Measurements from ENCODE around the gene ATXN2L. TPM values are rescaled to one million over a fixed set of nuclear protein-coding genes. Genes with fewer than 3 reads are reported as not detected.
"Not testable (repeated sequence)": the region's sequence is repeated elsewhere in the genome, so short reads cannot be mapped to it uniquely, and the experiment has no call there.

ATXN2L gene
- total and polyA plus RNA-seq, 9 donors = 27.1 to 107 (median 85.5) TPM

DNA sequence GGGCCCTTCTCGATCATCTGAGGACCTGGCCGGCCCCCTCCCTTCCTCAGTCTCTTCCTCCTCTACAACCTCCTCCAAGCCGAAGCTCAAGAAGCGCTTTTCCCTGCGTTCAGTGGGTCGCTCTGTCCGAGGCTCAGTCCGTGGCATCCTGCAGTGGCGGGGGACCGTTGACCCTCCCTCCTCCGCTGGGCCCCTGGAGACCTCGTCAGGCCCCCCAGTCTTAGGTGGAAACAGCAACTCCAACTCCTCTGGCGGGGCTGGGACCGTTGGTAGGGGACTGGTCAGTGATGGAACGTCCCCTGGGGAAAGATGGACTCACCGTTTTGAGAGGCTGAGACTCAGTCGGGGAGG lies 43.6 kb downstream of the ATXN2L start:
- Histone ChIP-seq H3K27ac (ENCODE audit: low read length) (no peak overlapping the region), H3K4me3 (ENCODE audit: low read length) (no peak overlapping the region), H3K9me3 (replicated peaks; ENCODE audit: control insufficient read depth, low read depth, low read length) (no peaks in the 10 kb centered on the region), H3K36me3 (ENCODE audit: control insufficient read depth, insufficient read depth, low read length) (peaks cover 52% of the 10 kb centered on the region), H3K4me1 (ENCODE audit: control insufficient read depth, insufficient read depth, low read length) (peaks cover 20% of the 10 kb centered on the region), H3K27me3 (ENCODE audit: control insufficient read depth, insufficient read depth, low read length) (no peaks in the 10 kb centered on the region)
- no peak for DNase-seq
- WGBS (ENCODE audit: insufficient coverage) = 80% methylated on average over 14 of the region's 17 CpGs

GRCh38 chr16:28867241-28867640 lies 44.4 kb downstream of the ATXN2L start:
- Histone ChIP-seq H3K36me3 (ENCODE audit: control insufficient read depth, insufficient read depth, low read length) (peaks cover 60% of the 10 kb centered on the region), H3K4me3 (ENCODE audit: low read length) (no peak overlapping the region), H3K27me3 (ENCODE audit: control insufficient read depth, insufficient read depth, low read length) (no peaks in the 10 kb centered on the region), H3K9me3 (replicated peaks; ENCODE audit: control insufficient read depth, low read depth, low read length) (no peaks in the 10 kb centered on the region), H3K4me1 (ENCODE audit: control insufficient read depth, insufficient read depth, low read length) (peaks cover 20% of the 10 kb centered on the region), H3K27ac (ENCODE audit: low read length) (no peak overlapping the region)
- DNase-seq = no peak
- 96% methylated on average over 7 of the region's 13 CpGs for WGBS (ENCODE audit: insufficient coverage)

GRCh38 chr16:28867646-28868045 lies 44.8 kb downstream of the ATXN2L start:
- H3K27me3 ChIP-seq (ENCODE audit: control insufficient read depth, insufficient read depth, low read length); H3K4me3 ChIP-seq (ENCODE audit: low read length); H3K27ac ChIP-seq (ENCODE audit: low read length); DNase-seq; H3K9me3 ChIP-seq (replicated peaks; ENCODE audit: control insufficient read depth, low read depth, low read length): not testable (repeated sequence)
- WGBS (ENCODE audit: insufficient coverage) = 92% methylated on average over 3 of the region's 9 CpGs
- Histone ChIP-seq H3K4me1 (ENCODE audit: control insufficient read depth, insufficient read depth, low read length) (peaks cover 18% of the 10 kb centered on the region), H3K36me3 (ENCODE audit: control insufficient read depth, insufficient read depth, low read length) (peaks cover 64% of the 10 kb centered on the region)

DNA sequence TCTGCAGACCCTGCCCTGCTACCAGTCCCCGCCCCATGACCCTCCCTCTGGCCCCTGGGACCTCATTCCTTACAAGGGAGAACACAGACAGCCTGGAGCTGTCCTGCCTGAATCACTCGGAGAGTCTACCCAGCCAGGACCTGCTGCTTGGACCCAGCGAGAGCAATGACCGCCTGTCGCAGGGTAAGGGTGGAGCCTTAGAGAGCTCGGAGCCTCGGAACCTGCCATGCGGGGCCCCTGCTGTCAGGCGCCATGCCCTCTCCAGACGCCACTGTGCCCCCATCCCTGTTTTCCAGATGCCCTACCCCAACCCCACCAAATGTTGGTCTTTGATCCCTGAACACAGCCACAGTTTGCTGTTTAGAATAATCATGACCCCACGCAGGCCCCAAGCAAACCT lies 46.4 kb downstream of the ATXN2L start:
- H3K36me3 ChIP-seq (ENCODE audit: control insufficient read depth, insufficient read depth, low read length) = peaks cover 79% of the 10 kb centered on the region
- no peaks in the 10 kb centered on the region for H3K9me3 ChIP-seq (replicated peaks; ENCODE audit: control insufficient read depth, low read depth, low read length)
- no peak for DNase-seq
- H3K4me1 ChIP-seq (ENCODE audit: control insufficient read depth, insufficient read depth, low read length) = peaks cover 18% of the 10 kb centered on the region
- H3K27ac ChIP-seq (ENCODE audit: low read length) = no peak overlapping the region
- H3K4me3 ChIP-seq (ENCODE audit: low read length) = no peak overlapping the region
- no peaks in the 10 kb centered on the region for H3K27me3 ChIP-seq (ENCODE audit: control insufficient read depth, insufficient read depth, low read length)
- 92% methylated on average over 10 of the region's 11 CpGs for WGBS (ENCODE audit: insufficient coverage)

- Histone ChIP-seq H3K36me3 (ENCODE audit: control insufficient read depth, insufficient read depth, low read length) (peaks cover 61% of the 10 kb centered on the region), H3K9me3 (replicated peaks; ENCODE audit: control insufficient read depth, low read depth, low read length) (no peaks in the 10 kb centered on the region), H3K4me3 (ENCODE audit: low read length) (no peak overlapping the region), H3K27ac (ENCODE audit: low read length) (no peak overlapping the region), H3K27me3 (ENCODE audit: control insufficient read depth, insufficient read depth, low read length) (no peaks in the 10 kb centered on the region), H3K4me1 (ENCODE audit: control insufficient read depth, insufficient read depth, low read length) (peaks cover 38% of the 10 kb centered on the region)
- WGBS (ENCODE audit: insufficient coverage) = 87% methylated on average over 6 of the region's 15 CpGs
- no peak for DNase-seq
These were observed 50.2 kb downstream of the ATXN2L start for GRCh38 chr16:28872952-28873351.

GRCh38 chr16:28873543-28874201 lies 50.9 kb downstream of the ATXN2L start:
- Histone ChIP-seq H3K4me1 (ENCODE audit: control insufficient read depth, insufficient read depth, low read length) (peaks cover 38% of the 10 kb centered on the region), H3K27me3 (ENCODE audit: control insufficient read depth, insufficient read depth, low read length) (no peaks in the 10 kb centered on the region), H3K4me3 (ENCODE audit: low read length) (no peak overlapping the region), H3K36me3 (ENCODE audit: control insufficient read depth, insufficient read depth, low read length) (peaks cover 59% of the 10 kb centered on the region), H3K27ac (ENCODE audit: low read length) (no peak overlapping the region), H3K9me3 (replicated peaks; ENCODE audit: control insufficient read depth, low read depth, low read length) (no peaks in the 10 kb centered on the region)
- 88% methylated on average over 8 of the region's 18 CpGs for WGBS (ENCODE audit: insufficient coverage)
- DNase-seq = no peak

GRCh38 chr16:28874406-28874805 lies 51.6 kb downstream of the ATXN2L start:
- Histone ChIP-seq H3K27ac (ENCODE audit: low read length) (peak overlapping the region; percentile 7), H3K4me1 (ENCODE audit: control insufficient read depth, insufficient read depth, low read length) (peaks cover 43% of the 10 kb centered on the region), H3K27me3 (ENCODE audit: control insufficient read depth, insufficient read depth, low read length) (no peaks in the 10 kb centered on the region), H3K4me3 (ENCODE audit: low read length) (no peak overlapping the region), H3K9me3 (replicated peaks; ENCODE audit: control insufficient read depth, low read depth, low read length) (no peaks in the 10 kb centered on the region), H3K36me3 (ENCODE audit: control insufficient read depth, insufficient read depth, low read length) (peaks cover 52% of the 10 kb centered on the region)
- no peak for DNase-seq
- 95% methylated on average over 6 of the region's 6 CpGs for WGBS (ENCODE audit: insufficient coverage)

- peak overlapping the region; percentile 94 for H3K27ac ChIP-seq (ENCODE audit: low read length)
- peaks cover 42% of the 10 kb centered on the region for H3K36me3 ChIP-seq (ENCODE audit: control insufficient read depth, insufficient read depth, low read length)
- H3K27me3 ChIP-seq (ENCODE audit: control insufficient read depth, insufficient read depth, low read length) = peaks cover under 1% of the 10 kb centered on the region
- peak overlapping the region; percentile 17 for H3K4me3 ChIP-seq (ENCODE audit: low read length)
- peak; percentile 88 for DNase-seq
- WGBS (ENCODE audit: insufficient coverage) = 56% methylated on average over 4 of the region's 13 CpGs
- H3K4me1 ChIP-seq (ENCODE audit: control insufficient read depth, insufficient read depth, low read length) = peaks cover 49% of the 10 kb centered on the region
- H3K9me3 ChIP-seq (replicated peaks; ENCODE audit: control insufficient read depth, low read depth, low read length) = no peaks in the 10 kb centered on the region
These were observed 52.6 kb downstream of the ATXN2L start for GRCh38 chr16:28875134-28876018.

DNA sequence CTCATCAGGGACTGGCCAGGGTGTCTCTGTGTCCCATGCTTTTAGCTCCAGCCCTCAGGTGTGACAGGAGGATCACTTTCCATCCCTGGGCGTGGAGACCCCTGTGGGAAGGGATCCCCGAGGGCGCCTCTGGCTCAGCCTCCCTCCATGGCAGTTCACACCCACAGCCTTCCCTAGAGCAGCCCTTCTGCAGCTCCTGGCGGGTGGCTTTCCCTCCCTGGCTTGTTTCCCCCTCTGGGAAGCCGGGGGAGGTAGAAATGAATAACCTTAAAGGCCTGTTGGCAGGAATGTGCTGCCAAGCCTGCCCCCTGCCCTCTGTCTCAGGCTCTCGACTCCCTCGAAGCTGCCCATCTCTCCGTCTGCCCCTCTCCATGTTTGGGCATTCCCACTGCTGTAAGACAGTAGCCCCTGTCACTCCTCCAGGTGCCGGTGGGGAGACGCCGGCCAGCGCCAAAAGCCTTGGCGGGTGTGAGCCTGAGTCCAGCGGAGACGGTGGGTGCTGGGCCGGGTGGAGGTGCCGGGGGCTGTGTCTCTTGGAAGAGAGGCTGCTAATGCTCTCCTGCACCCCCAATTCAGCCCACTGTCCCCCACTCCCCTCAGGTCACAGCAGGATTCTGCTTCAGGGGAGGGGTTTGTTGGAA lies 53.3 kb downstream of the ATXN2L start:
- H3K4me3 ChIP-seq (ENCODE audit: low read length) = peak overlapping the region; percentile 12
- 45% methylated on average over 6 of the region's 17 CpGs for WGBS (ENCODE audit: insufficient coverage)

More for the DNA sequence above, 53.3 kb downstream of the ATXN2L start:
- no peaks in the 10 kb centered on the region for H3K9me3 ChIP-seq (replicated peaks; ENCODE audit: control insufficient read depth, low read depth, low read length)
- no peak for DNase-seq
- peak overlapping the region; percentile 94 for H3K27ac ChIP-seq (ENCODE audit: low read length)
- peaks cover 42% of the 10 kb centered on the region for H3K36me3 ChIP-seq (ENCODE audit: control insufficient read depth, insufficient read depth, low read length)
- peaks cover 57% of the 10 kb centered on the region for H3K4me1 ChIP-seq (ENCODE audit: control insufficient read depth, insufficient read depth, low read length)
- peaks cover 5% of the 10 kb centered on the region for H3K27me3 ChIP-seq (ENCODE audit: control insufficient read depth, insufficient read depth, low read length)
